DOHH2 (cell line): ENCODE results near the gene PAN3.

Experiments
- H3F3A ChIP-seq: fragments of 200-600 bp; sonication (generic), shearing (Covaris generic); 2 replicates; pipeline ENCODE4 v1.6.0; 2016; ENCODE audit warnings: antibody characterized with exemption, mild to moderate bottlenecking; ENCODE audit not compliant: control insufficient read depth, insufficient read depth
- H3K27ac ChIP-seq: fragments of 200-600 bp; sonication (generic); 2 replicates; pipeline ENCODE4 v1.5.1; 2014; ENCODE audit warnings: low read depth, mild to moderate bottlenecking, low read length, moderate library complexity
- H3K27me3 ChIP-seq: fragments of 200-600 bp; sonication (generic); 2 replicates; pipeline ENCODE4 v1.6.1; 2014; ENCODE audit warnings: mild to moderate bottlenecking, low read length, mixed read lengths; ENCODE audit not compliant: control insufficient read depth
- H3K36me3 ChIP-seq: fragments of 200-600 bp; sonication (generic); 2 replicates; pipeline ENCODE4 v1.6.1; 2014; ENCODE audit warnings: mild to moderate bottlenecking, low read length, moderate library complexity, mixed read lengths; ENCODE audit not compliant: control insufficient read depth
- H3K4me1 ChIP-seq: fragments of 200-600 bp; sonication (generic); 2 replicates; pipeline ENCODE4 v1.6.1; 2014; ENCODE audit warnings: mild to moderate bottlenecking, low read length, mixed read lengths; ENCODE audit not compliant: control insufficient read depth
- H3K4me2 ChIP-seq: fragments of 200-600 bp; sonication (generic); 2 replicates; pipeline ENCODE4 v1.6.0; 2014; ENCODE audit warnings: mild to moderate bottlenecking, low read length, moderate library complexity
- H3K4me3 ChIP-seq: fragments of 200-600 bp; sonication (generic); 2 replicates; pipeline ENCODE4 v1.5.1; 2014; ENCODE audit warnings: mild to moderate bottlenecking, low read length, mixed read lengths
- H3K79me2 ChIP-seq: fragments of 200-600 bp; sonication (generic); 2 replicates; pipeline ENCODE4 v1.6.1; 2014; ENCODE audit warnings: mild to moderate bottlenecking, low read length, mixed read lengths; ENCODE audit not compliant: control insufficient read depth
- H3K9me2 ChIP-seq: fragments of 200-600 bp; sonication (generic); replicated peaks from 2 replicates; pipeline ENCODE4 v1.6.1; 2014; ENCODE audit warnings: mild to moderate bottlenecking, low read length, mixed read lengths; ENCODE audit not compliant: control insufficient read depth
- H3K9me3 ChIP-seq: fragments of 200-600 bp; sonication (generic); 2 replicates; pipeline ENCODE4 v1.6.1; 2014; ENCODE audit warnings: antibody characterized with exemption, low read length, mixed read lengths; ENCODE audit not compliant: control insufficient read depth, insufficient read depth
- H4K20me1 ChIP-seq: fragments of 200-600 bp; sonication (generic); 2 replicates; pipeline ENCODE4 v1.6.0; 2014; ENCODE audit warnings: low read depth, mild to moderate bottlenecking, antibody characterized with exemption, low read length, moderate library complexity; ENCODE audit not compliant: control insufficient read depth, insufficient read depth
- EZH2phosphoT487 ChIP-seq: fragments of 200-600 bp; sonication (generic); IDR thresholded peaks from 2 replicates; pipeline ENCODE4 v1.6.1; 2017; ENCODE audit warnings: borderline replicate concordance, mild to moderate bottlenecking, antibody characterized with exemption, low read length, moderate library complexity, mixed read lengths
- TF ChIP-seq, protein P1 (sequence below): fragments of 200-600 bp; sonication (generic); IDR thresholded peaks from one replicate; pipeline ENCODE4 v1.5.1; 2014; ENCODE audit warnings: antibody characterized with exemption, mild to moderate bottlenecking, low read depth, low read length; ENCODE audit not compliant: poor library complexity, severe bottlenecking

PAN3 gene

DNA sequence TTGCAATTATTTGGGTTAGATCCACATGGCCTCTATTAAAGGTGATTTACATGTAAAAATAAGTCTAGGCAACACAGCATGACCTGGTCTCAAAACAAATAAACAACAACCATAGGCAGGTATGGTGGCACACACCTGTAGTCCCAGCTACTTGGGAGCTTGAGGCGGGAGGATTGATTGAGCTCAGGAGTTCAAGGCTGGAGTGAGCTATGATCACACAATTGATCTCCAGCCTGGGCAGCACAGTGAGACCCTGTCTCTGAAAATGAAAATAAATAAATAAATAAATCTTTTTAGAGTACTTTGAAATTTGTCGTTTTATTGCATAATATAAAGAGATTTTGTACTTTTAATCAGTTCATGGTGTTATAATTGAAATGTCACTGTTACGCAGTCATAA is 93.3 kb downstream of the PAN3 start:
- Histone ChIP-seq H4K20me1 (no peaks in the 10 kb centered on the region), H3K79me2 (no peaks in the 10 kb centered on the region), H3K36me3 (peaks cover 21% of the 10 kb centered on the region), H3K9me2 (no peaks in the 10 kb centered on the region), H3K27me3 (no peaks in the 10 kb centered on the region), H3K9me3 (no peaks in the 10 kb centered on the region), H3K4me2 (no peak overlapping the region), H3K27ac (no peak overlapping the region), H3K4me1 (0 out of 2 replicates have a peak, but pooled peaks cover 4% of the 10 kb centered on the region), H3K4me3 (no peak overlapping the region), H3F3A (no peaks in the 10 kb centered on the region)
- no peak for TF ChIP-seq EZH2phosphoT487

GRCh38 chr13:28237944-28238343 is 99.6 kb downstream of the PAN3 start:
- Histone ChIP-seq H3F3A (no peaks in the 10 kb centered on the region; the same call in 1 of the 2 replicates), H3K79me2 (no peaks in the 10 kb centered on the region), H3K36me3 (peaks cover 20% of the 10 kb centered on the region), H3K27ac (no peak overlapping the region), H3K27me3 (no peaks in the 10 kb centered on the region), H3K9me3 (no peaks in the 10 kb centered on the region), H3K4me3 (no peak overlapping the region), H3K4me2 (no peak overlapping the region), H3K4me1 (no peaks in the 10 kb centered on the region), H4K20me1 (no peaks in the 10 kb centered on the region), H3K9me2 (no peaks in the 10 kb centered on the region)
- TF ChIP-seq EZH2phosphoT487 = no peak
- TF ChIP-seq, protein P1, sequence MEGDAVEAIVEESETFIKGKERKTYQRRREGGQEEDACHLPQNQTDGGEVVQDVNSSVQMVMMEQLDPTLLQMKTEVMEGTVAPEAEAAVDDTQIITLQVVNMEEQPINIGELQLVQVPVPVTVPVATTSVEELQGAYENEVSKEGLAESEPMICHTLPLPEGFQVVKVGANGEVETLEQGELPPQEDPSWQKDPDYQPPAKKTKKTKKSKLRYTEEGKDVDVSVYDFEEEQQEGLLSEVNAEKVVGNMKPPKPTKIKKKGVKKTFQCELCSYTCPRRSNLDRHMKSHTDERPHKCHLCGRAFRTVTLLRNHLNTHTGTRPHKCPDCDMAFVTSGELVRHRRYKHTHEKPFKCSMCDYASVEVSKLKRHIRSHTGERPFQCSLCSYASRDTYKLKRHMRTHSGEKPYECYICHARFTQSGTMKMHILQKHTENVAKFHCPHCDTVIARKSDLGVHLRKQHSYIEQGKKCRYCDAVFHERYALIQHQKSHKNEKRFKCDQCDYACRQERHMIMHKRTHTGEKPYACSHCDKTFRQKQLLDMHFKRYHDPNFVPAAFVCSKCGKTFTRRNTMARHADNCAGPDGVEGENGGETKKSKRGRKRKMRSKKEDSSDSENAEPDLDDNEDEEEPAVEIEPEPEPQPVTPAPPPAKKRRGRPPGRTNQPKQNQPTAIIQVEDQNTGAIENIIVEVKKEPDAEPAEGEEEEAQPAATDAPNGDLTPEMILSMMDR = no peak

DNA sequence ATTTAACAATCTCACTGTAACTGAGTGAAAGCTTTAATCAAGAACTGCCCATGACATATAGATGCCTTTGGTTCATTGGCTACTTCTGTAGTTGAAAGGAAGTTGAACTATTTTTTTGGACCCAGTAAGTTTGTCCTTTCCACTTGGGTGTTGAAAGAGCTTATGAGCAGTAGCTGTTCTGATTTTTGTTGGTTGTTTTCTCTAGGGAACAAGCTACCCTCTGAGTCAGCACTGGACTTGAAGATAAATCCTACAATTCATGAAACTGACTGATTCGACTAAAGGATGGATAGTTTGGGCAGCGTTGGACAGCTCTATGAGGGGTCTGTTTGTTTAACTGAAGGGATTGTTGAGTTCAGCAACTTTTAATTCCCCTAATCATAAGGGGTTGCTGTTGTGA is 101.0 kb downstream of the PAN3 start:
- no peaks in the 10 kb centered on the region for H3K9me2 ChIP-seq
- H3K79me2 ChIP-seq = no peaks in the 10 kb centered on the region
- H3K27me3 ChIP-seq = no peaks in the 10 kb centered on the region
- H3F3A ChIP-seq = no peaks in the 10 kb centered on the region; the same call in 1 of the 2 replicates
- peaks cover 16% of the 10 kb centered on the region for H3K36me3 ChIP-seq
- TF ChIP-seq, protein P1 = no peak
- TF ChIP-seq EZH2phosphoT487 = no peak
- H3K9me3 ChIP-seq = no peaks in the 10 kb centered on the region
- no peak overlapping the region for H3K4me2 ChIP-seq
- no peak overlapping the region for H3K4me3 ChIP-seq
- no peaks in the 10 kb centered on the region for H3K4me1 ChIP-seq
- no peaks in the 10 kb centered on the region for H4K20me1 ChIP-seq
- no peak overlapping the region for H3K27ac ChIP-seq

GRCh38 chr13:28245465-28245864 is 107.1 kb downstream of the PAN3 start:
- peaks cover 17% of the 10 kb centered on the region for H3K4me1 ChIP-seq
- H3K27me3 ChIP-seq = no peaks in the 10 kb centered on the region
- H3K9me3 ChIP-seq = no peaks in the 10 kb centered on the region
- no peaks in the 10 kb centered on the region for H4K20me1 ChIP-seq
- H3K27ac ChIP-seq = no peak overlapping the region
- TF ChIP-seq, protein P1 = no peak
- TF ChIP-seq EZH2phosphoT487 = no peak
- H3K36me3 ChIP-seq = peaks cover 26% of the 10 kb centered on the region
- H3F3A ChIP-seq = no peaks in the 10 kb centered on the region
- H3K4me3 ChIP-seq = no peak overlapping the region
- H3K4me2 ChIP-seq = no peak overlapping the region
- peaks cover 4% of the 10 kb centered on the region for H3K79me2 ChIP-seq
- H3K9me2 ChIP-seq = no peaks in the 10 kb centered on the region
